Endothelial cell of umbilical vein (primary cell): ENCODE data around the gene MARCHF11. TPM values are rescaled to one million over a fixed set of nuclear protein-coding genes. Genes with fewer than 3 reads are reported as not detected.

Experiments
- BruUV-seq: library from RNA; stranded (reverse); fragments of 400-500 nt; replicated peaks from 2 replicates; lab custom pipeline; 2021; lab: Mats Ljungman, UMichigan
- CTCF ChIA-PET: fragments of 300-600, 350-600 bp; sonication (Branson Sonifier 250); formaldehyde crosslinking; loops from one replicate; lab custom pipeline; 2021; ENCODE audit warnings: antibody characterized with exemption, inconsistent platforms; lab: Charles Lee
- POLR2A ChIA-PET: fragments of 300-600, 350-600 bp; sonication (Branson Sonifier 250); formaldehyde crosslinking; loops from one replicate; lab custom pipeline; 2021; ENCODE audit warnings: antibody characterized with exemption, inconsistent platforms; lab: Charles Lee
- DNase-seq: peaks from one replicate; pipeline ENCODE4 v3.0.0-alpha.2; 2011; ENCODE audit warnings: low read depth, low spot score
- FAIRE-seq: peaks from 2 replicates; lab custom pipeline; 2011; peaks lifted over from hg19 to GRCh38; lab: Jason Lieb, UNC
- H2AFZ ChIP-seq: 2 replicates; pipeline ENCODE4 v1.6.0; 2012; ENCODE audit warnings: low read depth, low read length, control low read depth, inconsistent platforms
- H3K27ac ChIP-seq: 2 replicates; pipeline ENCODE4 v1.5.1; 2011; ENCODE audit warnings: low read depth, mild to moderate bottlenecking, control low read depth, low read length, moderate library complexity; ENCODE audit not compliant: insufficient read depth
- H3K27me3 ChIP-seq, 2 experiments: 2 replicates each; pipeline versions ENCODE4 v1.6.0 to v1.6.1; 2011; ENCODE audit warnings: low read length in 2 of 2, mixed read lengths in 1 of 2; ENCODE audit not compliant: control insufficient read depth in 2 of 2, insufficient read depth in 2 of 2
- H3K36me3 ChIP-seq, 2 experiments: 2 replicates in 1 of 2; 3 replicates in 1 of 2; pipeline ENCODE4 v1.5.1; 2011; ENCODE audit warnings: low read length in 2 of 2, mild to moderate bottlenecking in 1 of 2, moderate library complexity in 1 of 2; ENCODE audit not compliant: control insufficient read depth in 2 of 2, insufficient read depth in 2 of 2; ENCODE audit errors: extremely low read depth in 1 of 2
- H3K4me1 ChIP-seq: 3 replicates; pipeline ENCODE4 v1.5.1; 2011; ENCODE audit warnings: mild to moderate bottlenecking, low read length; ENCODE audit not compliant: control insufficient read depth, insufficient read depth; ENCODE audit errors: extremely low read depth
- H3K4me2 ChIP-seq: 2 replicates; pipeline ENCODE4 v1.6.1; 2011; ENCODE audit warnings: low read length, control low read depth, mixed read lengths; ENCODE audit not compliant: insufficient read depth
- H3K4me3 ChIP-seq, 3 experiments: fragments of 200-600 bp in 1 of 3; sonication (generic), shearing (Covaris generic) in 1 of 3; replicated peaks in 1 of 3; 2 replicates each; pipeline ENCODE4 v1.5.1; 2011 to 2016; ENCODE audit warnings: control low read depth in 3 of 3, low read length in 3 of 3, mild to moderate bottlenecking in 2 of 3, inconsistent platforms in 1 of 3, low read depth in 1 of 3, moderate library complexity in 1 of 3; ENCODE audit not compliant: insufficient read depth in 1 of 3
- H3K79me2 ChIP-seq: 2 replicates; pipeline ENCODE4 v1.6.0; 2012; ENCODE audit warnings: low read length, inconsistent platforms; ENCODE audit not compliant: control insufficient read depth, insufficient read depth
- H3K9ac ChIP-seq: replicated peaks from 2 replicates; pipeline ENCODE3; 2011; ENCODE audit warnings: low read length, control low read depth; ENCODE audit not compliant: insufficient read depth; ENCODE audit errors: extremely low read depth
- H3K9me1 ChIP-seq: replicated peaks from 3 replicates; pipeline ENCODE4 v1.6.0; 2011; ENCODE audit warnings: mild to moderate bottlenecking, low read length; ENCODE audit not compliant: control insufficient read depth, insufficient read depth; ENCODE audit errors: extremely low read depth
- H3K9me3 ChIP-seq: replicated peaks from 2 replicates; pipeline ENCODE4 v1.5.1; 2012; ENCODE audit warnings: low read length, inconsistent platforms; ENCODE audit not compliant: control insufficient read depth, insufficient read depth
- H4K20me1 ChIP-seq: replicated peaks from 2 replicates; pipeline ENCODE3; 2011; ENCODE audit warnings: mild to moderate bottlenecking, low read length; ENCODE audit not compliant: control insufficient read depth, insufficient read depth; ENCODE audit errors: extremely low read depth
- CTCF ChIP-seq, 2 donors: IDR thresholded peaks; 1 replicate in 1 of 2; 2 replicates in 1 of 2; pipeline ENCODE4 v1.5.1; 2011; ENCODE audit warnings: low read length in 2 of 2, mild to moderate bottlenecking in 2 of 2, moderate library complexity in 2 of 2, control low read depth in 1 of 2, inconsistent platforms in 1 of 2, low read depth in 1 of 2; ENCODE audit not compliant: insufficient read depth in 1 of 2; ENCODE audit errors: extremely low read depth in 1 of 2
- EZH2 ChIP-seq: IDR thresholded peaks from 2 replicates; pipeline ENCODE4 v1.6.1; 2012; ENCODE audit warnings: borderline replicate concordance, low read depth, mild to moderate bottlenecking, moderate library complexity, low read length, inconsistent platforms; ENCODE audit not compliant: severe bottlenecking
- FOS ChIP-seq: IDR thresholded peaks from 2 replicates; pipeline ENCODE4 v1.6.1; 2011; ENCODE audit warnings: mild to moderate bottlenecking, low read length, moderate library complexity, borderline replicate concordance; ENCODE audit not compliant: insufficient read depth
- GATA2 ChIP-seq: IDR thresholded peaks from 2 replicates; pipeline ENCODE4 v1.7.0; 2011; ENCODE audit warnings: low read depth, mild to moderate bottlenecking, moderate library complexity, mixed read lengths, low read length; ENCODE audit not compliant: insufficient read length, insufficient read depth
- JUN ChIP-seq: IDR thresholded peaks from 2 replicates; pipeline ENCODE4 v1.6.1; 2011; ENCODE audit warnings: borderline replicate concordance, low read depth; ENCODE audit not compliant: insufficient read length, insufficient read depth
- MAX ChIP-seq: IDR thresholded peaks from 2 replicates; pipeline ENCODE4 v1.6.1; 2011; ENCODE audit not compliant: insufficient read depth, insufficient read length
- MYC ChIP-seq: IDR thresholded peaks from one replicate; pipeline ENCODE4 v1.6.1; 2011; ENCODE audit warnings: mild to moderate bottlenecking, low read depth, low read length
- POLR2A ChIP-seq: IDR thresholded peaks from 2 replicates; pipeline ENCODE4 v1.6.1; 2012; ENCODE audit warnings: low read depth, mild to moderate bottlenecking, control low read depth, low read length
- POLR2AphosphoS5 ChIP-seq: IDR thresholded peaks from 2 replicates; pipeline ENCODE4 v1.6.1; 2012; ENCODE audit warnings: low read depth, mild to moderate bottlenecking, control low read depth, low read length, moderate library complexity; ENCODE audit not compliant: insufficient read depth
- dilution Hi-C: fragments of 300-500 bp; cut with MboI; formaldehyde crosslinking; loops from one replicate; pipeline ENCODE4 v1.15.0; 2019; ENCODE audit warnings: low sequenced_read_pairs; ENCODE audit not compliant: extremely low pct_ligation_motif_present
- intact Hi-C: fragments of 100-400 bp; cut with micrococcal nuclease; formaldehyde crosslinking; loops from one replicate; pipeline ENCODE4 v1.10.0; 2022
- polyA plus RNA-seq, 4 experiments: library from polyadenylated mRNA; depleted of rRNA in 3 of 4; stranded (reverse) in 3 of 4; unstranded in 1 of 4; fragments of >200 nt; gene quantifications; 2 replicates each; pipeline versions ENCODE4 v1.2.1 to v1.2.3, GENCODE V29; 2011 to 2012; ENCODE audit warnings: missing spikeins in 1 of 4
- total RNA-seq: library from RNA; stranded (reverse); gene quantifications from 2 replicates; pipeline ENCODE4 v1.2.3, GENCODE V29; 2021

Gene MARCHF11
- total and polyA plus RNA-seq, 2 donors (not counting 3 experiments of a cell fraction or from before 2014, with no cell fraction given) = not detected

- no peaks in the 10 kb centered on the region for H3K36me3 ChIP-seq
- H3K79me2 ChIP-seq = no peaks in the 10 kb centered on the region
- no peak overlapping the region for H2AFZ ChIP-seq
- no peak overlapping the region for H3K9ac ChIP-seq
- dilution Hi-C loops = no loop called here
- FAIRE-seq (no peak), DNase-seq (no peak)
- no peak overlapping the region for H3K4me3 ChIP-seq
- BruUV-seq = no TSS peak
- peaks cover 0 to 1% of the 10 kb centered on the region in 2 experiments for H3K27me3 ChIP-seq
- CTCF ChIA-PET = no interaction called here
- TF ChIP-seq EZH2 = no peak
- TF ChIP-seq POLR2A = no peak
- no peak for TF ChIP-seq FOS
- no peak for TF ChIP-seq GATA2
- no peak overlapping the region for H3K27ac ChIP-seq
- no peaks in the 10 kb centered on the region for H3K4me1 ChIP-seq
- no peak overlapping the region for H3K4me2 ChIP-seq
- POLR2A ChIA-PET = no interaction called here
- intact Hi-C loops = no loop called here
- no peaks in the 10 kb centered on the region for H3K9me1 ChIP-seq
- no peaks in the 10 kb centered on the region for H4K20me1 ChIP-seq
- no peaks in the 10 kb centered on the region for H3K9me3 ChIP-seq
These were observed 23.4 kb downstream of the MARCHF11 start for GRCh38 chr5:16156152-16156551.

GRCh38 chr5:16152601-16153568 is 26.7 kb downstream of the MARCHF11 start:
- Histone ChIP-seq H3K79me2 (no peaks in the 10 kb centered on the region), H3K36me3 (no peaks in the 10 kb centered on the region), H2AFZ (no peak overlapping the region), H3K9ac (no peak overlapping the region), H4K20me1 (no peaks in the 10 kb centered on the region), H3K4me1 (no peaks in the 10 kb centered on the region), H3K4me2 (no peak overlapping the region), H3K27ac (no peak overlapping the region), H3K9me1 (no peaks in the 10 kb centered on the region), H3K27me3 (peaks cover 0 to 1% of the 10 kb centered on the region in 2 experiments), H3K9me3 (no peaks in the 10 kb centered on the region), H3K4me3 (no peak overlapping the region)
- DNase-seq (no peak), FAIRE-seq (no peak)
- no peak for TF ChIP-seq EZH2
- no peak for TF ChIP-seq FOS
- no peak for TF ChIP-seq POLR2A
- no peak for TF ChIP-seq CTCF (IDR thresholded peaks at IDR 0.05; ENCODE audit: extremely low read depth in 1 of 2, insufficient read depth in 1 of 2, low read depth in 1 of 2, low read length in 2 of 2)
- no peak for TF ChIP-seq POLR2AphosphoS5
- TF ChIP-seq JUN = no peak
- no peak for TF ChIP-seq GATA2
- no peak for TF ChIP-seq MYC
- no peak for TF ChIP-seq MAX
- ChIA-PET CTCF (interaction anchor here (2.5 kb wide), 1 partner anchor 8 kb away, joined by 19 read pairs; no protein-coding TSS in a partner anchor), POLR2A (no interaction called here)
- dilution Hi-C loops = no loop called here
- no TSS peak for BruUV-seq
- intact Hi-C loops = no loop called here
